Measurements from ENCODE around the gene TEX11.

TEX11 gene

GRCh38 chrX:70636218-70636617, 272.3 kb downstream of the TEX11 start:
- no peak overlapping the region for H3K4me3 ChIP-seq (ENCODE audit: low read depth, low read length)
- in situ Hi-C loops (cut with HindIII; ENCODE audit: low sequenced_read_pairs), result no loop called here
- no peak for TF ChIP-seq CTCF (IDR thresholded peaks at IDR 0.05; ENCODE audit: low read depth, low read length, missing control alignments)
- DNase-seq (ENCODE audit: low read depth), result no peak

GRCh38 chrX:70635669-70636068, 272.8 kb downstream of the TEX11 start:
- TF ChIP-seq CTCF (IDR thresholded peaks at IDR 0.05; ENCODE audit: low read depth, low read length, missing control alignments), result no peak
- DNase-seq (ENCODE audit: low read depth), result no peak
- H3K4me3 ChIP-seq (ENCODE audit: low read depth, low read length), result no peak overlapping the region
- in situ Hi-C loops (cut with HindIII; ENCODE audit: low sequenced_read_pairs), result no loop called here

- no peak for TF ChIP-seq CTCF (IDR thresholded peaks at IDR 0.05; ENCODE audit: low read depth, low read length, missing control alignments)
- H3K4me3 ChIP-seq (ENCODE audit: low read depth, low read length), result no peak overlapping the region
- no peak for DNase-seq (ENCODE audit: low read depth)
- in situ Hi-C loops (cut with HindIII; ENCODE audit: low sequenced_read_pairs), result no loop called here
Measured at GRCh38 chrX:70635227-70635626, 273.3 kb downstream of the TEX11 start.

GRCh38 chrX:70621743-70622142, 286.8 kb downstream of the TEX11 start:
- TF ChIP-seq CTCF (IDR thresholded peaks at IDR 0.05; ENCODE audit: low read depth, low read length, missing control alignments), result no peak
- in situ Hi-C loops (cut with HindIII; ENCODE audit: low sequenced_read_pairs), result no loop called here
- DNase-seq (ENCODE audit: low read depth), result no peak
- H3K4me3 ChIP-seq (ENCODE audit: low read depth, low read length), result no peak overlapping the region

GRCh38 chrX:70618467-70618866, 290.0 kb downstream of the TEX11 start:
- in situ Hi-C loops (cut with HindIII; ENCODE audit: low sequenced_read_pairs), result no loop called here
- DNase-seq (ENCODE audit: low read depth), result no peak
- no peak for TF ChIP-seq CTCF (IDR thresholded peaks at IDR 0.05; ENCODE audit: low read depth, low read length, missing control alignments)
- H3K4me3 ChIP-seq (ENCODE audit: low read depth, low read length), result no peak overlapping the region

- no peak for TF ChIP-seq CTCF (IDR thresholded peaks at IDR 0.05; ENCODE audit: low read depth, low read length, missing control alignments)
- in situ Hi-C loops (cut with HindIII; ENCODE audit: low sequenced_read_pairs), result no loop called here
- no peak overlapping the region for H3K4me3 ChIP-seq (ENCODE audit: low read depth, low read length)
- no peak for DNase-seq (ENCODE audit: low read depth)
Measured at GRCh38 chrX:70613295-70613694, 295.2 kb downstream of the TEX11 start.

GRCh38 chrX:70605352-70605751, 303.2 kb downstream of the TEX11 start:
- no peak for TF ChIP-seq CTCF (IDR thresholded peaks at IDR 0.05; ENCODE audit: low read depth, low read length, missing control alignments)
- no peak for DNase-seq (ENCODE audit: low read depth)
- in situ Hi-C loops (cut with HindIII; ENCODE audit: low sequenced_read_pairs), result no loop called here
- no peak overlapping the region for H3K4me3 ChIP-seq (ENCODE audit: low read depth, low read length)

Data from astrocyte of the cerebellum (primary cell).